Erythroblast (primary cell): ENCODE data around the gene OR52N4.

ENCODE experiments used
- GATA1 ChIP-seq: IDR thresholded peaks from 2 replicates; pipeline ENCODE4 v1.6.1; 2011; ENCODE audit warnings: low read depth, mild to moderate bottlenecking, control low read depth, low read length, moderate library complexity
- POLR2A ChIP-seq: IDR thresholded peaks from 2 replicates; pipeline ENCODE4 v1.6.1; 2011; ENCODE audit warnings: mild to moderate bottlenecking, low read length

- TF ChIP-seq POLR2A: no peak
- TF ChIP-seq GATA1: no peak
Measured at GRCh38 chr11:5783255-5783654, 29.2 kb downstream of the OR52N4 start, which contains the start of gene OR52N5.
